ENCODE data around the gene C11orf97.
"Not testable (repeated sequence)": the region's sequence is repeated elsewhere in the genome, so short reads cannot be mapped to it uniquely, and the experiment has no call there.

Gene C11orf97

GRCh38 chr11:94550513-94550912, 38.3 kb downstream of the C11orf97 start:
- H4K20me1 ChIP-seq (ENCODE audit: insufficient read depth, low read length): peaks cover 6% of the 10 kb centered on the region; the same call in 1 of the 2 replicates
- DNase-seq: no peak
- H3K36me3 ChIP-seq (ENCODE audit: insufficient read depth, low read length): peaks cover 25% of the 10 kb centered on the region
- H3K27ac ChIP-seq (ENCODE audit: low read length): no peak overlapping the region
- no peaks in the 10 kb centered on the region for H3K27me3 ChIP-seq (ENCODE audit: insufficient read depth, low read length, poor library complexity)
- H3K4me3 ChIP-seq (ENCODE audit: low read depth in 1 of 2, low read length in 2 of 2): no peak overlapping the region
- no peak overlapping the region for H2AFZ ChIP-seq (ENCODE audit: low read depth, low read length)
- no peak overlapping the region for H3K4me2 ChIP-seq (ENCODE audit: insufficient read depth, low read length)
- H3K4me1 ChIP-seq (ENCODE audit: insufficient read depth, low read length): peaks cover 37% of the 10 kb centered on the region
- peaks cover 35% of the 10 kb centered on the region for H3K79me2 ChIP-seq (ENCODE audit: insufficient read depth, low read length)
- no peak for TF ChIP-seq CTCF (IDR thresholded peaks at IDR 0.05; ENCODE audit: borderline replicate concordance, extremely low read depth, low read length, poor library complexity, severe bottlenecking)
- TF ChIP-seq EZH2 (IDR thresholded peaks at IDR 0.05; ENCODE audit: borderline replicate concordance, low read depth, low read length, severe bottlenecking): no peak
- no peaks in the 10 kb centered on the region for H3K9me3 ChIP-seq (ENCODE audit: insufficient read depth, low read length, severe bottlenecking)
- ATAC-seq (ENCODE audit: insufficient read depth, low read depth): no peak
- no peak overlapping the region for H3K9ac ChIP-seq (ENCODE audit: low read depth, low read length)

- Histone ChIP-seq H3K27me3 (ENCODE audit: insufficient read depth, low read length, poor library complexity) (no peaks in the 10 kb centered on the region), H4K20me1 (ENCODE audit: insufficient read depth, low read length) (peaks cover 2% of the 10 kb centered on the region; the same call in 1 of the 2 replicates), H3K4me1 (ENCODE audit: insufficient read depth, low read length) (peaks cover 4% of the 10 kb centered on the region), H3K4me2 (ENCODE audit: insufficient read depth, low read length) (no peak overlapping the region), H3K79me2 (ENCODE audit: insufficient read depth, low read length) (peaks cover 5% of the 10 kb centered on the region; the same call in 1 of the 2 replicates), H3K4me3 (ENCODE audit: low read depth in 1 of 2, low read length in 2 of 2) (no peak overlapping the region), H3K27ac (ENCODE audit: low read length) (no peak overlapping the region), H2AFZ (ENCODE audit: low read depth, low read length) (no peak overlapping the region), H3K9me3 (ENCODE audit: insufficient read depth, low read length, severe bottlenecking) (no peaks in the 10 kb centered on the region), H3K9ac (ENCODE audit: low read depth, low read length) (no peak overlapping the region), H3K36me3 (ENCODE audit: insufficient read depth, low read length) (peaks cover 13% of the 10 kb centered on the region; the same call in 1 of the 2 replicates)
- no peak for ATAC-seq (ENCODE audit: insufficient read depth, low read depth)
- DNase-seq: no peak
- no peak for TF ChIP-seq CTCF (IDR thresholded peaks at IDR 0.05; ENCODE audit: borderline replicate concordance, extremely low read depth, low read length, poor library complexity, severe bottlenecking)
- TF ChIP-seq EZH2 (IDR thresholded peaks at IDR 0.05; ENCODE audit: borderline replicate concordance, low read depth, low read length, severe bottlenecking): no peak
Observed at GRCh38 chr11:94553938-94554337, 41.7 kb downstream of the C11orf97 start.

- H3K9ac ChIP-seq (ENCODE audit: low read depth, low read length); H3K9me3 ChIP-seq (ENCODE audit: insufficient read depth, low read length, severe bottlenecking); H3K27me3 ChIP-seq (ENCODE audit: insufficient read depth, low read length, poor library complexity); DNase-seq; H3K79me2 ChIP-seq (ENCODE audit: insufficient read depth, low read length); H3K27ac ChIP-seq (ENCODE audit: low read length); H2AFZ ChIP-seq (ENCODE audit: low read depth, low read length); H3K4me3 ChIP-seq (ENCODE audit: low read depth in 1 of 2, low read length in 2 of 2); H3K36me3 ChIP-seq (ENCODE audit: insufficient read depth, low read length); ATAC-seq (ENCODE audit: insufficient read depth, low read depth); H3K4me2 ChIP-seq (ENCODE audit: insufficient read depth, low read length); H3K4me1 ChIP-seq (ENCODE audit: insufficient read depth, low read length); H4K20me1 ChIP-seq (ENCODE audit: insufficient read depth, low read length): not testable (repeated sequence)
Observed at GRCh38 chr11:94555752-94556329, 43.6 kb downstream of the C11orf97 start.

GRCh38 chr11:94557421-94557820, 45.2 kb downstream of the C11orf97 start:
- no peaks in the 10 kb centered on the region for H3K4me1 ChIP-seq (ENCODE audit: insufficient read depth, low read length)
- H3K4me2 ChIP-seq (ENCODE audit: insufficient read depth, low read length): no peak overlapping the region
- H3K36me3 ChIP-seq (ENCODE audit: insufficient read depth, low read length): no peaks in the 10 kb centered on the region
- no peaks in the 10 kb centered on the region; the same call in 1 of the 2 replicates for H4K20me1 ChIP-seq (ENCODE audit: insufficient read depth, low read length)
- no peak for DNase-seq
- H3K4me3 ChIP-seq (ENCODE audit: low read depth in 1 of 2, low read length in 2 of 2): no peak overlapping the region
- no peak for ATAC-seq (ENCODE audit: insufficient read depth, low read depth)
- H3K79me2 ChIP-seq (ENCODE audit: insufficient read depth, low read length): no peaks in the 10 kb centered on the region
- H2AFZ ChIP-seq (ENCODE audit: low read depth, low read length): no peak overlapping the region
- H3K27ac ChIP-seq (ENCODE audit: low read length): no peak overlapping the region
- TF ChIP-seq EZH2 (IDR thresholded peaks at IDR 0.05; ENCODE audit: borderline replicate concordance, low read depth, low read length, severe bottlenecking) (no peak), CTCF (IDR thresholded peaks at IDR 0.05; ENCODE audit: borderline replicate concordance, extremely low read depth, low read length, poor library complexity, severe bottlenecking) (no peak)
- no peaks in the 10 kb centered on the region for H3K9me3 ChIP-seq (ENCODE audit: insufficient read depth, low read length, severe bottlenecking)
- H3K9ac ChIP-seq (ENCODE audit: low read depth, low read length): no peak overlapping the region
- no peaks in the 10 kb centered on the region for H3K27me3 ChIP-seq (ENCODE audit: insufficient read depth, low read length, poor library complexity)
